Neural cell (in vitro differentiated cells): ENCODE data around the gene SLC12A7. TPM values are rescaled to one million over a fixed set of nuclear protein-coding genes. Genes with fewer than 3 reads are reported as not detected.

Experiments used
- H2AFZ ChIP-seq: fragments of 200-600, 300-800 bp; sonication (generic), shearing (Covaris generic); 2 replicates; pipeline ENCODE4 v1.6.0; 2014; ENCODE audit warnings: low read depth, mild to moderate bottlenecking, antibody characterized with exemption, low read length, moderate library complexity
- H3F3A ChIP-seq: fragments of 200-600 bp; shearing (Covaris generic); 2 replicates; pipeline ENCODE4 v1.6.1; 2016; ENCODE audit warnings: mild to moderate bottlenecking, moderate library complexity, mixed read lengths, antibody characterized with exemption, low read length; ENCODE audit not compliant: insufficient read depth, poor library complexity, severe bottlenecking
- H3K27ac ChIP-seq: fragments of 200-600, 300-800 bp; sonication (generic), shearing (Covaris generic); 2 replicates; pipeline ENCODE4 v1.5.1; 2014; ENCODE audit warnings: mild to moderate bottlenecking, low read length, moderate library complexity
- H3K27me3 ChIP-seq: fragments of 300-800, 200-600 bp; sonication (generic), shearing (Covaris generic); 2 replicates; pipeline ENCODE4 v1.6.0; 2014; ENCODE audit warnings: mild to moderate bottlenecking, low read depth, low read length, moderate library complexity; ENCODE audit not compliant: insufficient read depth
- H3K36me3 ChIP-seq: fragments of 300-800, 200-600 bp; sonication (generic), shearing (Covaris generic); 2 replicates; pipeline ENCODE4 v1.5.1; 2014; ENCODE audit warnings: mild to moderate bottlenecking, antibody characterized with exemption, low read length, moderate library complexity; ENCODE audit not compliant: insufficient read depth
- H3K4me2 ChIP-seq: fragments of 300-800, 200-600 bp; sonication (generic), shearing (Covaris generic); 2 replicates; pipeline ENCODE4 v1.6.0; 2014; ENCODE audit warnings: mild to moderate bottlenecking, low read length
- H3K4me3 ChIP-seq: fragments of 300-800, 200-600 bp; sonication (generic), shearing (Covaris generic); 2 replicates; pipeline ENCODE4 v1.5.1; 2014; ENCODE audit warnings: mild to moderate bottlenecking, low read length, moderate library complexity
- H3K79me2 ChIP-seq: fragments of 200-600 bp; shearing (Covaris generic); replicated peaks from 2 replicates; pipeline ENCODE4 v1.6.0; 2014; ENCODE audit warnings: mild to moderate bottlenecking, low read length, moderate library complexity; ENCODE audit not compliant: insufficient read depth
- H3K9ac ChIP-seq: fragments of 300-800, 200-600 bp; sonication (generic), shearing (Covaris generic); 2 replicates; pipeline ENCODE4 v1.6.1; 2016; ENCODE audit warnings: mild to moderate bottlenecking, low read length, mixed read lengths
- H3K9me2 ChIP-seq: fragments of 200-600 bp; shearing (Covaris generic); 2 replicates; pipeline ENCODE4 v1.6.1; 2016; ENCODE audit warnings: mild to moderate bottlenecking, low read length, mixed read lengths; ENCODE audit not compliant: insufficient read depth
- H3K9me3 ChIP-seq: fragments of 200-600, 300-800 bp; sonication (generic), shearing (Covaris generic); 2 replicates; pipeline ENCODE4 v1.6.1; 2016; ENCODE audit warnings: mild to moderate bottlenecking, mixed run types, low read length, moderate library complexity, mixed read lengths
- H4K20me1 ChIP-seq: fragments of 200-600 bp; shearing (Covaris generic); 2 replicates; pipeline ENCODE4 v1.6.1; 2016; ENCODE audit warnings: mild to moderate bottlenecking, mixed run types; ENCODE audit not compliant: insufficient read depth
- CTCF ChIP-seq: fragments of 450-650 bp; IDR thresholded peaks from 2 replicates; pipeline ENCODE4 v1.5.1; 2014; ENCODE audit warnings: antibody characterized with exemption, mild to moderate bottlenecking, moderate library complexity; ENCODE audit not compliant: poor library complexity, severe bottlenecking
- EP300 ChIP-seq: fragments of 450-650 bp; conservative IDR thresholded peaks from 2 replicates; pipeline ENCODE4 v1.6.1; 2014; ENCODE audit warnings: antibody characterized with exemption, mild to moderate bottlenecking, moderate library complexity; ENCODE audit not compliant: poor library complexity, severe bottlenecking
- EZH2 ChIP-seq: fragments of 200-600, 300-800 bp; shearing (Covaris generic), sonication (generic); IDR thresholded peaks from 2 replicates; pipeline ENCODE4 v1.6.1; 2014; ENCODE audit warnings: antibody characterized with exemption, low read length, borderline replicate concordance, mild to moderate bottlenecking; ENCODE audit not compliant: insufficient read depth, poor library complexity, severe bottlenecking
- MXI1 ChIP-seq: fragments of 450-650 bp; conservative IDR thresholded peaks from 2 replicates; pipeline ENCODE4 v1.6.1; 2014; ENCODE audit warnings: antibody characterized with exemption, mild to moderate bottlenecking; ENCODE audit not compliant: poor library complexity, severe bottlenecking
- POLR2AphosphoS5 ChIP-seq: IDR thresholded peaks from 2 replicates; pipeline ENCODE4 v1.6.1; 2012
- RAD21 ChIP-seq: fragments of 450-650 bp; conservative IDR thresholded peaks from 2 replicates; pipeline ENCODE4 v1.6.1; 2014; ENCODE audit warnings: antibody characterized with exemption, mild to moderate bottlenecking, moderate library complexity
- REST ChIP-seq: IDR thresholded peaks from 2 replicates; pipeline ENCODE4 v1.6.1; 2012; ENCODE audit warnings: borderline replicate concordance
- SMC3 ChIP-seq: fragments of 450-650 bp; conservative IDR thresholded peaks from 2 replicates; pipeline ENCODE4 v1.6.1; 2014; ENCODE audit warnings: antibody characterized with exemption, mild to moderate bottlenecking, moderate library complexity; ENCODE audit not compliant: poor library complexity
- TAF1 ChIP-seq: IDR thresholded peaks from 2 replicates; pipeline ENCODE4 v1.6.1; 2012; ENCODE audit warnings: low read depth
- polyA plus RNA-seq: library from polyadenylated mRNA; depleted of rRNA; stranded (reverse); fragments of >200 nt; gene quantifications from 2 replicates; pipeline ENCODE4 v1.2.3, GENCODE V29; 2014

SLC12A7 gene
- polyA plus RNA-seq, 1 donor from 2014 or later: 4.5 TPM

GRCh38 chr5:1063661-1064382 is 48.0 kb downstream of the SLC12A7 start:
- Histone ChIP-seq H3K9me3 (no peaks in the 10 kb centered on the region), H3K36me3 (no peaks in the 10 kb centered on the region), H2AFZ (no peak overlapping the region), H3K9ac (no peak overlapping the region), H3K4me3 (no peak overlapping the region), H3K27me3 (no peaks in the 10 kb centered on the region), H3K9me2 (no peaks in the 10 kb centered on the region), H4K20me1 (no peaks in the 10 kb centered on the region), H3F3A (no peaks in the 10 kb centered on the region), H3K27ac (no peak overlapping the region), H3K79me2 (no peaks in the 10 kb centered on the region), H3K4me2 (no peak overlapping the region)
- TF ChIP-seq SMC3 (no peak), EP300 (no peak), RAD21 (no peak)

- Histone ChIP-seq H3K9me3 (no peaks in the 10 kb centered on the region), H3K9me2 (no peaks in the 10 kb centered on the region), H2AFZ (no peak overlapping the region), H3K4me2 (no peak overlapping the region), H3K36me3 (no peaks in the 10 kb centered on the region), H3K79me2 (no peaks in the 10 kb centered on the region), H3K4me3 (no peak overlapping the region), H3K27ac (no peak overlapping the region), H3K9ac (no peak overlapping the region), H3F3A (no peaks in the 10 kb centered on the region), H4K20me1 (no peaks in the 10 kb centered on the region), H3K27me3 (no peaks in the 10 kb centered on the region)
- TF ChIP-seq SMC3 (no peak), EZH2 (no peak), POLR2AphosphoS5 (no peak), RAD21 (no peak), CTCF (no peak), EP300 (no peak), TAF1 (no peak), MXI1 (no peak), REST (no peak)
Observed at GRCh38 chr5:1062761-1063568, 48.9 kb downstream of the SLC12A7 start.
